DOHH2 (cell line): ENCODE measurements around the gene ADTRP.

Source experiments
- H3F3A ChIP-seq: fragments of 200-600 bp; sonication (generic), shearing (Covaris generic); 2 replicates; pipeline ENCODE4 v1.6.0; 2016; ENCODE audit warnings: antibody characterized with exemption, mild to moderate bottlenecking; ENCODE audit not compliant: control insufficient read depth, insufficient read depth
- H3K27ac ChIP-seq: fragments of 200-600 bp; sonication (generic); 2 replicates; pipeline ENCODE4 v1.5.1; 2014; ENCODE audit warnings: low read depth, mild to moderate bottlenecking, low read length, moderate library complexity
- H3K27me3 ChIP-seq: fragments of 200-600 bp; sonication (generic); 2 replicates; pipeline ENCODE4 v1.6.1; 2014; ENCODE audit warnings: mild to moderate bottlenecking, low read length, mixed read lengths; ENCODE audit not compliant: control insufficient read depth
- H3K36me3 ChIP-seq: fragments of 200-600 bp; sonication (generic); 2 replicates; pipeline ENCODE4 v1.6.1; 2014; ENCODE audit warnings: mild to moderate bottlenecking, low read length, moderate library complexity, mixed read lengths; ENCODE audit not compliant: control insufficient read depth
- H3K4me1 ChIP-seq: fragments of 200-600 bp; sonication (generic); 2 replicates; pipeline ENCODE4 v1.6.1; 2014; ENCODE audit warnings: mild to moderate bottlenecking, low read length, mixed read lengths; ENCODE audit not compliant: control insufficient read depth
- H3K4me2 ChIP-seq: fragments of 200-600 bp; sonication (generic); 2 replicates; pipeline ENCODE4 v1.6.0; 2014; ENCODE audit warnings: mild to moderate bottlenecking, low read length, moderate library complexity
- H3K4me3 ChIP-seq: fragments of 200-600 bp; sonication (generic); 2 replicates; pipeline ENCODE4 v1.5.1; 2014; ENCODE audit warnings: mild to moderate bottlenecking, low read length, mixed read lengths
- H3K79me2 ChIP-seq: fragments of 200-600 bp; sonication (generic); 2 replicates; pipeline ENCODE4 v1.6.1; 2014; ENCODE audit warnings: mild to moderate bottlenecking, low read length, mixed read lengths; ENCODE audit not compliant: control insufficient read depth
- H3K9me2 ChIP-seq: fragments of 200-600 bp; sonication (generic); replicated peaks from 2 replicates; pipeline ENCODE4 v1.6.1; 2014; ENCODE audit warnings: mild to moderate bottlenecking, low read length, mixed read lengths; ENCODE audit not compliant: control insufficient read depth
- H3K9me3 ChIP-seq: fragments of 200-600 bp; sonication (generic); 2 replicates; pipeline ENCODE4 v1.6.1; 2014; ENCODE audit warnings: antibody characterized with exemption, low read length, mixed read lengths; ENCODE audit not compliant: control insufficient read depth, insufficient read depth
- H4K20me1 ChIP-seq: fragments of 200-600 bp; sonication (generic); 2 replicates; pipeline ENCODE4 v1.6.0; 2014; ENCODE audit warnings: low read depth, mild to moderate bottlenecking, antibody characterized with exemption, low read length, moderate library complexity; ENCODE audit not compliant: control insufficient read depth, insufficient read depth
- EZH2phosphoT487 ChIP-seq: fragments of 200-600 bp; sonication (generic); IDR thresholded peaks from 2 replicates; pipeline ENCODE4 v1.6.1; 2017; ENCODE audit warnings: borderline replicate concordance, mild to moderate bottlenecking, antibody characterized with exemption, low read length, moderate library complexity, mixed read lengths
- TF ChIP-seq, protein P1 (sequence below): fragments of 200-600 bp; sonication (generic); IDR thresholded peaks from one replicate; pipeline ENCODE4 v1.5.1; 2014; ENCODE audit warnings: antibody characterized with exemption, mild to moderate bottlenecking, low read depth, low read length; ENCODE audit not compliant: poor library complexity, severe bottlenecking

The ADTRP gene

GRCh38 chr6:11667876-11668275, 110.7 kb downstream of the ADTRP start:
- no peak overlapping the region for H3K4me3 ChIP-seq
- H3K27ac ChIP-seq: no peak overlapping the region
- no peaks in the 10 kb centered on the region for H3K4me1 ChIP-seq
- no peaks in the 10 kb centered on the region for H3K79me2 ChIP-seq
- no peaks in the 10 kb centered on the region for H3K9me3 ChIP-seq
- TF ChIP-seq, protein P1, sequence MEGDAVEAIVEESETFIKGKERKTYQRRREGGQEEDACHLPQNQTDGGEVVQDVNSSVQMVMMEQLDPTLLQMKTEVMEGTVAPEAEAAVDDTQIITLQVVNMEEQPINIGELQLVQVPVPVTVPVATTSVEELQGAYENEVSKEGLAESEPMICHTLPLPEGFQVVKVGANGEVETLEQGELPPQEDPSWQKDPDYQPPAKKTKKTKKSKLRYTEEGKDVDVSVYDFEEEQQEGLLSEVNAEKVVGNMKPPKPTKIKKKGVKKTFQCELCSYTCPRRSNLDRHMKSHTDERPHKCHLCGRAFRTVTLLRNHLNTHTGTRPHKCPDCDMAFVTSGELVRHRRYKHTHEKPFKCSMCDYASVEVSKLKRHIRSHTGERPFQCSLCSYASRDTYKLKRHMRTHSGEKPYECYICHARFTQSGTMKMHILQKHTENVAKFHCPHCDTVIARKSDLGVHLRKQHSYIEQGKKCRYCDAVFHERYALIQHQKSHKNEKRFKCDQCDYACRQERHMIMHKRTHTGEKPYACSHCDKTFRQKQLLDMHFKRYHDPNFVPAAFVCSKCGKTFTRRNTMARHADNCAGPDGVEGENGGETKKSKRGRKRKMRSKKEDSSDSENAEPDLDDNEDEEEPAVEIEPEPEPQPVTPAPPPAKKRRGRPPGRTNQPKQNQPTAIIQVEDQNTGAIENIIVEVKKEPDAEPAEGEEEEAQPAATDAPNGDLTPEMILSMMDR: no peak
- no peak for TF ChIP-seq EZH2phosphoT487
- H3K4me2 ChIP-seq: no peak overlapping the region
- H4K20me1 ChIP-seq: no peaks in the 10 kb centered on the region
- H3K9me2 ChIP-seq: no peaks in the 10 kb centered on the region
- no peaks in the 10 kb centered on the region for H3F3A ChIP-seq
- H3K36me3 ChIP-seq: no peaks in the 10 kb centered on the region
- no peaks in the 10 kb centered on the region; the same call in 1 of the 2 replicates for H3K27me3 ChIP-seq

DNA sequence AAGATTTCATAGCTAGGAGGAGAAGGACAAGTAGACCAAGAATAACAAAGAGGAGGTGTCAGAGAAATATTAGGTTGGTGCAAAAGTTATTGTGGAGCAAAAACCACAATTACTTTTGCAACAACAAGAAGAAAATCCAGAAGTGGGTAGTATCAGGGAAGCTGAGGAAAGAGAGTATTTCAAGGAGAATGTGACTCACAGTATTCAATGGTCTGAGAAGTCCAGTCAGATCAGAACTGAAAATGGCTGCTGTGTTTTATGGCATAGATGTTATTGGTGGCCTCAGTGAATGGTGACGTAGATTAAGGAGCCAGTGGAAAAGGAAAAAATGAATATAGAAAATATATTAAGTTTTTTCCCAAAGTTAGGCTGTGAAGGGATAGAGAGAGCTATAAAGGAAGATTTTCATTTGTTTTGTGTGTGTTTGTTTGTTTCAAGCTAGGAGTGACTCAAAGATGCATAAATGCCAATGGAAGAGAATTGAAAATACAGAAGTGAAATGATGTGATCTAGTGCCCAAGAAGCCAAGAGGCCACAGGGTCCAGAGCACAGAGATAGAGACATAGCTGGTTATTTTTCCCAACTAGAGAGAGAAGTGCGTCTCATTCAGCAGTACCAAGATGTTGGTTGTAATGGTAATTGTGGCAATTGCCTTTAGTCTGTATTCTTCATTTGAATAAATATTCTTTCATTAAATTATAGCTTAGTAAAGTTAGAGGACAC, 112.8 kb downstream of the ADTRP start:
- Histone ChIP-seq H3K4me3 (no peak overlapping the region), H3K4me2 (no peak overlapping the region), H3K36me3 (no peaks in the 10 kb centered on the region), H3K9me2 (no peaks in the 10 kb centered on the region), H3K9me3 (no peaks in the 10 kb centered on the region), H3K4me1 (no peaks in the 10 kb centered on the region), H4K20me1 (no peaks in the 10 kb centered on the region), H3F3A (no peaks in the 10 kb centered on the region), H3K27ac (no peak overlapping the region), H3K27me3 (no peaks in the 10 kb centered on the region; the same call in 1 of the 2 replicates), H3K79me2 (no peaks in the 10 kb centered on the region)
- TF ChIP-seq, protein P1: no peak
- TF ChIP-seq EZH2phosphoT487: no peak
